DOHH2 (cell line): ENCODE measurements around the gene DCLRE1B.

Source experiments
- H3F3A ChIP-seq: fragments of 200-600 bp; sonication (generic), shearing (Covaris generic); 2 replicates; pipeline ENCODE4 v1.6.0; 2016; ENCODE audit warnings: antibody characterized with exemption, mild to moderate bottlenecking; ENCODE audit not compliant: control insufficient read depth, insufficient read depth
- H3K27ac ChIP-seq: fragments of 200-600 bp; sonication (generic); 2 replicates; pipeline ENCODE4 v1.5.1; 2014; ENCODE audit warnings: low read depth, mild to moderate bottlenecking, low read length, moderate library complexity
- H3K27me3 ChIP-seq: fragments of 200-600 bp; sonication (generic); 2 replicates; pipeline ENCODE4 v1.6.1; 2014; ENCODE audit warnings: mild to moderate bottlenecking, low read length, mixed read lengths; ENCODE audit not compliant: control insufficient read depth
- H3K36me3 ChIP-seq: fragments of 200-600 bp; sonication (generic); 2 replicates; pipeline ENCODE4 v1.6.1; 2014; ENCODE audit warnings: mild to moderate bottlenecking, low read length, moderate library complexity, mixed read lengths; ENCODE audit not compliant: control insufficient read depth
- H3K4me1 ChIP-seq: fragments of 200-600 bp; sonication (generic); 2 replicates; pipeline ENCODE4 v1.6.1; 2014; ENCODE audit warnings: mild to moderate bottlenecking, low read length, mixed read lengths; ENCODE audit not compliant: control insufficient read depth
- H3K4me2 ChIP-seq: fragments of 200-600 bp; sonication (generic); 2 replicates; pipeline ENCODE4 v1.6.0; 2014; ENCODE audit warnings: mild to moderate bottlenecking, low read length, moderate library complexity
- H3K4me3 ChIP-seq: fragments of 200-600 bp; sonication (generic); 2 replicates; pipeline ENCODE4 v1.5.1; 2014; ENCODE audit warnings: mild to moderate bottlenecking, low read length, mixed read lengths
- H3K79me2 ChIP-seq: fragments of 200-600 bp; sonication (generic); 2 replicates; pipeline ENCODE4 v1.6.1; 2014; ENCODE audit warnings: mild to moderate bottlenecking, low read length, mixed read lengths; ENCODE audit not compliant: control insufficient read depth
- H3K9me2 ChIP-seq: fragments of 200-600 bp; sonication (generic); replicated peaks from 2 replicates; pipeline ENCODE4 v1.6.1; 2014; ENCODE audit warnings: mild to moderate bottlenecking, low read length, mixed read lengths; ENCODE audit not compliant: control insufficient read depth
- H3K9me3 ChIP-seq: fragments of 200-600 bp; sonication (generic); 2 replicates; pipeline ENCODE4 v1.6.1; 2014; ENCODE audit warnings: antibody characterized with exemption, low read length, mixed read lengths; ENCODE audit not compliant: control insufficient read depth, insufficient read depth
- H4K20me1 ChIP-seq: fragments of 200-600 bp; sonication (generic); 2 replicates; pipeline ENCODE4 v1.6.0; 2014; ENCODE audit warnings: low read depth, mild to moderate bottlenecking, antibody characterized with exemption, low read length, moderate library complexity; ENCODE audit not compliant: control insufficient read depth, insufficient read depth
- CTCF ChIP-seq: fragments of 200-600 bp; sonication (generic); IDR thresholded peaks from one replicate; pipeline ENCODE4 v1.5.1; 2014; ENCODE audit warnings: antibody characterized with exemption, mild to moderate bottlenecking, low read depth, low read length; ENCODE audit not compliant: poor library complexity, severe bottlenecking
- EZH2phosphoT487 ChIP-seq: fragments of 200-600 bp; sonication (generic); IDR thresholded peaks from 2 replicates; pipeline ENCODE4 v1.6.1; 2017; ENCODE audit warnings: borderline replicate concordance, mild to moderate bottlenecking, antibody characterized with exemption, low read length, moderate library complexity, mixed read lengths

Gene DCLRE1B

GRCh38 chr1:113937146-113937545 lies 32.0 kb downstream of the DCLRE1B start:
- peaks cover 25% of the 10 kb centered on the region for H3K36me3 ChIP-seq
- H4K20me1 ChIP-seq = peaks cover 12% of the 10 kb centered on the region; the same call in 1 of the 2 replicates
- H3K9me3 ChIP-seq = no peaks in the 10 kb centered on the region
- no peaks in the 10 kb centered on the region for H3K27me3 ChIP-seq
- H3K4me1 ChIP-seq = peaks cover 30% of the 10 kb centered on the region
- no peak for TF ChIP-seq EZH2phosphoT487
- no peak for TF ChIP-seq CTCF
- no peak overlapping the region for H3K27ac ChIP-seq
- H3F3A ChIP-seq = peaks cover 6% of the 10 kb centered on the region; the same call in 1 of the 2 replicates
- H3K4me3 ChIP-seq = no peak overlapping the region
- H3K79me2 ChIP-seq = peaks cover 95% of the 10 kb centered on the region
- no peaks in the 10 kb centered on the region for H3K9me2 ChIP-seq
- no peak overlapping the region for H3K4me2 ChIP-seq

DNA sequence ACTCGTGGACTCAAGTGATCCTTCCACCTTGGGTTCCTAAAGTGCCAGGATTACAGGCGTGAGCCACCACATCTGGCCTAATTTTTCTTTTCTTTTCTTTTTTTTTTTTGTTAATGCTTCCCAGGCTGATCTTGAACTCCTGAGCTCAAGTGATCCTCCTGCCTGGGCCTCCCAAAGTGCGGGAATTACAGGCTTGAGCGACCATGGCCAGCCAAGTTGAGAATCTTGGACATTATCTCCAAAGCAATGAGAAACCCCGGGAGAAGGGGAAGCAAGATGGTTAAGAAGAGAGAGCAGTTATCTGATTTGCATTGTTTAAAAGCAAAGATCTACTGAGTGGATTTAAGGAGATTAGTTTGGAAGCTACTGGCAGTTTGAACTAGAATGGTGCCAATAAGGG lies 33.1 kb downstream of the DCLRE1B start:
- H3K4me1 ChIP-seq = peaks cover 30% of the 10 kb centered on the region
- H3K9me2 ChIP-seq = no peaks in the 10 kb centered on the region
- no peak overlapping the region for H3K27ac ChIP-seq
- peaks cover 6% of the 10 kb centered on the region; the same call in 1 of the 2 replicates for H3F3A ChIP-seq
- no peak overlapping the region for H3K4me2 ChIP-seq
- peaks cover 92% of the 10 kb centered on the region for H3K79me2 ChIP-seq
- no peaks in the 10 kb centered on the region for H3K9me3 ChIP-seq
- H4K20me1 ChIP-seq = peaks cover 12% of the 10 kb centered on the region; the same call in 1 of the 2 replicates
- no peak for TF ChIP-seq CTCF
- TF ChIP-seq EZH2phosphoT487 = no peak
- no peak overlapping the region for H3K4me3 ChIP-seq
- peaks cover 33% of the 10 kb centered on the region for H3K36me3 ChIP-seq
- no peaks in the 10 kb centered on the region for H3K27me3 ChIP-seq

- H3K79me2 ChIP-seq = peaks cover 87% of the 10 kb centered on the region
- no peak overlapping the region for H3K27ac ChIP-seq
Observed at GRCh38 chr1:113940365-113941244, 35.5 kb downstream of the DCLRE1B start.

More at GRCh38 chr1:113940365-113941244, 35.5 kb downstream of the DCLRE1B start:
- Histone ChIP-seq H3K9me3 (peaks cover 10% of the 10 kb centered on the region; the same call in 1 of the 2 replicates), H3K4me3 (no peak overlapping the region), H3K4me2 (no peak overlapping the region), H4K20me1 (peaks cover 6% of the 10 kb centered on the region; the same call in 1 of the 2 replicates), H3K27me3 (no peaks in the 10 kb centered on the region), H3K9me2 (no peaks in the 10 kb centered on the region), H3K36me3 (peaks cover 44% of the 10 kb centered on the region), H3K4me1 (peaks cover 35% of the 10 kb centered on the region), H3F3A (peaks cover 7% of the 10 kb centered on the region; the same call in 1 of the 2 replicates)
- TF ChIP-seq CTCF (no peak), EZH2phosphoT487 (no peak)
